Neural crest cell (in vitro differentiated cells): Measurements from ENCODE around the gene SCIN. TPM values are rescaled to one million over a fixed set of nuclear protein-coding genes. Genes with fewer than 3 reads are reported as not detected.

Source experiments
- DNase-seq: peaks from one replicate; pipeline ENCODE4 v3.0.0; 2021; ENCODE audit warnings: low read depth, mixed read lengths, low spot score
- H3K27ac Mint-ChIP-seq: one replicate; pipeline ENCODE4 v1.8.0; 2021; ENCODE audit warnings: mild to moderate bottlenecking, mixed read lengths; ENCODE audit not compliant: unreplicated experiment
- H3K27me3 Mint-ChIP-seq: 2 replicates; pipeline ENCODE4 v1.8.0; 2021; ENCODE audit warnings: low read depth, mild to moderate bottlenecking, mixed read lengths
- H3K36me3 Mint-ChIP-seq: 2 replicates; pipeline ENCODE4 v1.8.0; 2021; ENCODE audit warnings: low read depth, mild to moderate bottlenecking, mixed read lengths
- H3K4me1 Mint-ChIP-seq: 2 replicates; pipeline ENCODE4 v1.8.0; 2021; ENCODE audit warnings: mixed read lengths
- H3K4me3 Mint-ChIP-seq: one replicate; pipeline ENCODE4 v1.8.0; 2021; ENCODE audit warnings: mild to moderate bottlenecking, mixed read lengths
- H3K9me3 Mint-ChIP-seq: 2 replicates; pipeline ENCODE4 v1.8.0; 2021; ENCODE audit warnings: mixed read lengths
- CTCF ChIP-seq: fragments of 200-600 bp; sonication (generic); conservative IDR thresholded peaks from 2 replicates; pipeline ENCODE4 v1.5.0; 2021; ENCODE audit warnings: antibody characterized with exemption, mild to moderate bottlenecking
- total RNA-seq: library from RNA; stranded (reverse); gene quantifications from 2 replicates; pipeline ENCODE4 v1.2.1, GENCODE V29; 2021

Gene SCIN
- total RNA-seq, 1 donor from 2014 or later, result not detected

- peaks cover 3% of the 10 kb centered on the region for H3K9me3 Mint-ChIP-seq
- DNase-seq, result no peak
- no peak overlapping the region for H3K4me3 Mint-ChIP-seq
- no peak overlapping the region for H3K27ac Mint-ChIP-seq
- TF ChIP-seq CTCF, result no peak
- no peaks in the 10 kb centered on the region for H3K4me1 Mint-ChIP-seq
- no peaks in the 10 kb centered on the region for H3K36me3 Mint-ChIP-seq
- H3K27me3 Mint-ChIP-seq, result no peaks in the 10 kb centered on the region
Observed at GRCh38 chr7:12612622-12613021, 42.1 kb downstream of the SCIN start.

DNA sequence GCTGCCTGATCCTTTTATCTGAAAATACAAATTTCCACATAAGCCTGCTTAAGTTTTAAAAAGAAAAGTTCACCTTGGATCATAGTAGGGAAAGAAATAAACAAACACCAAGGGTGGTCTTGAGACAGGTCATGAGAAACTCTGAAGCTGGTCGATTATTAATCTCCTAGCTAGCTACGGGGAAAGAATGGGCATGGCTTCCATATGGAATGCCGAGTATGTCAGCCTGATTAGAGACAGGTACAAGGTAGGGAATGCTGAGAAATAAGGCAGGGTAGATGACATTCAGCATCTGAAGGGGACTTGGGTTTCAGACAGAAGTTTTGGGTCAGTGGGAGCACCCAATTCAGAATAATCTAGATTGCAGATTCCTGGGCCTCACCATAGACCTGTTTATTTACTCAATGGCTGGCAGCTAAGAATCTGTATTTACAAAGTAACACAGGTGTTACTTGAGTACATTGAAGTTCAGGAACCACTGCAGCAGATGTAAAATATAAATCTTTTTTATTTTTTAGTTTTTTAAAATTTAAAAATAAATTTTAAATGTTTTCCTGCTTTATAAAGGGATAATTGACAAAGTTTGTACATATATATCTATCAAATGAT, 49.0 kb downstream of the SCIN start:
- no peaks in the 10 kb centered on the region for H3K27me3 Mint-ChIP-seq
- no peak for DNase-seq
- H3K4me3 Mint-ChIP-seq, result no peak overlapping the region
- H3K9me3 Mint-ChIP-seq, result peaks cover 3% of the 10 kb centered on the region
- TF ChIP-seq CTCF, result no peak
- H3K36me3 Mint-ChIP-seq, result no peaks in the 10 kb centered on the region
- H3K27ac Mint-ChIP-seq, result peak overlapping the region; percentile 15
- no peaks in the 10 kb centered on the region for H3K4me1 Mint-ChIP-seq

DNA sequence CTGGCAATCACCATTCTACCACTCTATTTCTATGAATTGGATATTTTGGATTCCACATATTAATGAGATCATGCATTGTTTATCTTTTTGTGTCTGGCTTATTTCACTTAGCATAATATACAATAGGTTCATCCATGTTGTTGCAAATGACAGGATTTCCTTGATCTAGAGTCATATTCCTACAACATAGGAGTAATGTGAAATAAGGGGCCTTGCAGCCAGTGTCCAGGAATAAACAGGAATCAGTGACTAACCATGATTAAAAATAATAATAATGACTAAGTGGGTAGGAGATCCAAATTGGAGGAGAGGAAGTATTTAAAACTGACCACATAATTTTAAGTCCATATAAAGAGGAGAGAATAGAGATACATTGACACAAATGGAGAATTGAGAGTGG, 49.9 kb downstream of the SCIN start:
- Mint-ChIP-seq H3K9me3 (peaks cover under 1% of the 10 kb centered on the region), H3K27me3 (no peaks in the 10 kb centered on the region), H3K27ac (no peak overlapping the region), H3K36me3 (no peaks in the 10 kb centered on the region), H3K4me1 (no peaks in the 10 kb centered on the region), H3K4me3 (no peak overlapping the region)
- DNase-seq, result no peak
- TF ChIP-seq CTCF, result no peak

DNA sequence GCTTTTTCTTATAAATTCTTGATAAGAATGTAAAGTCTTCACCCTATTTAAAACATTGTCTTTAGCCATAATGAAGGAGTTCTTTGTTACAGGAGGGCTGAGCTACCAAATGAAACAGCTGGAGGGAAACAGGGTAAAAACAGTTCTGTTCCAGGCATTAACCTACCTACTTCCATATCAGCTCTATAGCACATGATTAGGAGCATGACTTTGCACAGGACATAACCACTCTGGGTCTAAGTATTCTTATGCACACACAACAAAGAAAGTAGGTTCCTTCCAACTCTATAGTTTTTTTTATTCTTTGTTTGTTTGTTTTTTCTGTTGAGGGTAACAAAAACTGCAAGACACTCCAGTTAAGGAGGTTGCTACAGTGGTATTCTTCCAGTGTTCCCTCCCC, 52.7 kb downstream of the SCIN start:
- DNase-seq, result no peak
- no peaks in the 10 kb centered on the region for H3K36me3 Mint-ChIP-seq
- TF ChIP-seq CTCF, result no peak
- H3K27me3 Mint-ChIP-seq, result no peaks in the 10 kb centered on the region
- no peaks in the 10 kb centered on the region for H3K4me1 Mint-ChIP-seq
- no peak overlapping the region for H3K4me3 Mint-ChIP-seq
- H3K9me3 Mint-ChIP-seq, result no peaks in the 10 kb centered on the region
- no peak overlapping the region for H3K27ac Mint-ChIP-seq

- Mint-ChIP-seq H3K27ac (no peak overlapping the region), H3K9me3 (no peaks in the 10 kb centered on the region), H3K27me3 (no peaks in the 10 kb centered on the region), H3K36me3 (no peaks in the 10 kb centered on the region), H3K4me3 (no peak overlapping the region), H3K4me1 (no peaks in the 10 kb centered on the region)
- TF ChIP-seq CTCF, result peak; percentile 81
- DNase-seq, result no peak
Observed at GRCh38 chr7:12623885-12624498, 53.5 kb downstream of the SCIN start.
